ENCODE results near the gene GRPEL2. TPM values are rescaled to one million over a fixed set of nuclear protein-coding genes. Genes with fewer than 3 reads are reported as not detected.

Gene GRPEL2
- total RNA-seq, 2 donors from 2014 or later: 14.5 to 16.4 TPM

- DNase-seq: no peak
- H3K36me3 ChIP-seq: no peaks in the 10 kb centered on the region
- no peaks in the 10 kb centered on the region for H3K9me3 ChIP-seq
- TF ChIP-seq CTCF (IDR thresholded peaks at IDR 0.05): no peak
- H3K4me1 ChIP-seq: no peaks in the 10 kb centered on the region
- H3K4me3 ChIP-seq: no peak overlapping the region
- H3K27me3 ChIP-seq: no peaks in the 10 kb centered on the region
- peak overlapping the region; percentile 41 for H3K27ac ChIP-seq
- intact Hi-C loops (cut with DNase I): loop anchor here (5.0 kb wide), 1 partner anchor 236 kb away; no protein-coding TSS in a partner anchor
- H3K9ac ChIP-seq (ENCODE audit: low read depth in 2 of 2, low read length in 2 of 2): peak overlapping the region; percentile 15 to 36
Observed at GRCh38 chr5:149381261-149381985, 36.1 kb downstream of the GRPEL2 start.

GRCh38 chr5:149381986-149382338 is 36.7 kb downstream of the GRPEL2 start:
- Histone ChIP-seq H3K36me3 (no peaks in the 10 kb centered on the region), H3K27me3 (no peaks in the 10 kb centered on the region), H3K27ac (peak overlapping the region; percentile 41), H3K9me3 (no peaks in the 10 kb centered on the region), H3K9ac (ENCODE audit: low read depth in 2 of 2, low read length in 2 of 2) (peak overlapping the region; percentile 15 to 36), H3K4me3 (no peak overlapping the region), H3K4me1 (no peaks in the 10 kb centered on the region)
- peak; percentile 83 for TF ChIP-seq CTCF (IDR thresholded peaks at IDR 0.05)
- DNase-seq: peak; percentile 81
- intact Hi-C loops (cut with DNase I): loop anchor here (2.0 to 5.0 kb wide), 3 partner anchors 49 to 235 kb away; no protein-coding TSS in a partner anchor

- Histone ChIP-seq H3K9me3 (no peaks in the 10 kb centered on the region), H3K27ac (peak overlapping the region; percentile 41), H3K36me3 (no peaks in the 10 kb centered on the region), H3K27me3 (no peaks in the 10 kb centered on the region), H3K9ac (ENCODE audit: low read depth in 2 of 2, low read length in 2 of 2) (peak overlapping the region; percentile 36 to 56), H3K4me3 (no peak overlapping the region), H3K4me1 (no peaks in the 10 kb centered on the region)
- intact Hi-C loops (cut with DNase I): loop anchor here (2.0 to 5.0 kb wide), 3 partner anchors 48 to 235 kb away; no protein-coding TSS in a partner anchor
- no peak for DNase-seq
- TF ChIP-seq CTCF (IDR thresholded peaks at IDR 0.05): no peak
Observed at GRCh38 chr5:149382517-149383220, 37.4 kb downstream of the GRPEL2 start.

- no peak overlapping the region for H3K4me3 ChIP-seq
- DNase-seq: no peak
- H3K4me1 ChIP-seq: no peaks in the 10 kb centered on the region
- peak overlapping the region in 1 of 2 donors; percentile 56 for H3K9ac ChIP-seq (ENCODE audit: low read depth in 2 of 2, low read length in 2 of 2)
- no peaks in the 10 kb centered on the region for H3K27me3 ChIP-seq
- peak overlapping the region; percentile 41 for H3K27ac ChIP-seq
- no peak for TF ChIP-seq CTCF (IDR thresholded peaks at IDR 0.05)
- H3K9me3 ChIP-seq: no peaks in the 10 kb centered on the region
- intact Hi-C loops (cut with DNase I): loop anchor here (2.0 to 5.0 kb wide), 3 partner anchors 47 to 234 kb away; no protein-coding TSS in a partner anchor
- H3K36me3 ChIP-seq: no peaks in the 10 kb centered on the region
Observed at GRCh38 chr5:149383399-149383798, 38.1 kb downstream of the GRPEL2 start.

- intact Hi-C loops (cut with DNase I): no loop called here
Observed at GRCh38 chr5:149386166-149386565, 40.9 kb downstream of the GRPEL2 start.

More at GRCh38 chr5:149386166-149386565, 40.9 kb downstream of the GRPEL2 start:
- Histone ChIP-seq H3K27me3 (no peaks in the 10 kb centered on the region), H3K36me3 (no peaks in the 10 kb centered on the region), H3K9ac (ENCODE audit: low read depth in 2 of 2, low read length in 2 of 2) (no peak overlapping the region), H3K27ac (peak overlapping the region; percentile 65), H3K4me1 (no peaks in the 10 kb centered on the region), H3K9me3 (no peaks in the 10 kb centered on the region), H3K4me3 (no peak overlapping the region)
- DNase-seq: no peak
- no peak for TF ChIP-seq CTCF (IDR thresholded peaks at IDR 0.05)

Measured in colonic mucosa (tissue), 4 donors.